GM21723 (cell line): ENCODE measurements around the gene THOC6.
"Not testable (repeated sequence)": the region's sequence is repeated elsewhere in the genome, so short reads cannot be mapped to it uniquely, and the experiment has no call there.

ENCODE experiments used
- ATAC-seq: cut with Tn5 transposase; IDR thresholded peaks from one replicate; pipeline ENCODE4 v1.9.1; 2021; ENCODE audit warnings: mild to moderate bottlenecking, moderate library complexity; ENCODE audit not compliant: unreplicated experiment

THOC6 gene

GRCh38 chr16:3052571-3053329, 28.9 kb downstream of the THOC6 start:
- not testable (repeated sequence) for ATAC-seq

DNA sequence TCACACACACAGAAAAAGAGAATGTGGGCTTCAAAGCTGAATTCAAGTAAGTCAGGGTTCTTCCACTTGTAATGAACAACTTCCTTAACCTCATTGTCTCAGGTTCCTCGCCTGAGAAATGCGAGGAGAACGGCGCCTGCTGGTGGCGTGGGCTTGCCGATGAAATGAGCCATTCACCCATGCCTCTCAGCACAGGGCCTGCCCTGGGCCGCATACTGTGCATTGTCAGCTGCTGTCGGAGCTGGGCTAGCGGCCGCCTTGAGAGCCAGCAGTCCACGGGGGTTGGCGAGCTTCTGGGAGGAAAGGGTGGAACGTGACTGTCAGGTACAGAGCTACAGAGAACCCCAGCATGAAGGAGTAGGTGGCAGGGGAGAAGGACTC, 29.5 kb downstream of the THOC6 start:
- ATAC-seq: not testable (repeated sequence)

DNA sequence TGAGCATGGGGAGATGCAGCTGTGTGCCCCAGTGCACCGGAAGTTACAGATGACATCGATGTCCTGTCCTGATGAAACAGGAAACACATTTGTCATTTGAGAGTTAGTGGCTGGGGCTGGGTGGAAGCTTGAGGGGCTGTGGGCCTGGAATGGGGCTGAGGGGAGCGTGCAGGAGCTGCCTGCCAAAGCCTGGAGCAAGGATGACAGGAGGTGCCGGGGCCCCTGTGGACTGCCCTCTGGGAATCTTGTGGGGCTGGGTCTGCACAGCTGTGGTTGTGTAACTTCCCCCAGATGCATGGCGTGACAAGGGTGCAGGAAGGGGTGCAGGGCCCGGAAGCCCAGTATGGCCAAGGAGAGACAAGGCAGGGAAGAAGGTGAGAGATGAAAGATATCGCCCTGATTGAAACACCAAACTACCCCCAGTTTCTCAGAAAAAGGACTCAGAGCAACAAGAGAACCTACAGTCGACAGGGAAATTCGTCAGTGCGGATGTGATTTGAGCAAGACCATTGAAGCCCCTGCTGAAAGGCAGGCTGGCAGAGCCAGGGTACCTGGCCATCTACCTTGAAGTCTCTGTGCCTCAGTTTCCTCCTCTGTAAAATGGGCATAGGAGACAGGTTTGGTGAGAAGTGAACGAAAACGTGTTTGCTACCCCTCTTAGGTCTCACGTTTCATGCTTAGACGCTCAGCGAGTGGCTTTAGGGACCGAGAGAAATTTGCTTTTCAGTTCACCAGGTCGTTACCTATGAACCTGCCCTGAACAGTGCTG, 31.3 kb downstream of the THOC6 start:
- ATAC-seq: no peak

DNA sequence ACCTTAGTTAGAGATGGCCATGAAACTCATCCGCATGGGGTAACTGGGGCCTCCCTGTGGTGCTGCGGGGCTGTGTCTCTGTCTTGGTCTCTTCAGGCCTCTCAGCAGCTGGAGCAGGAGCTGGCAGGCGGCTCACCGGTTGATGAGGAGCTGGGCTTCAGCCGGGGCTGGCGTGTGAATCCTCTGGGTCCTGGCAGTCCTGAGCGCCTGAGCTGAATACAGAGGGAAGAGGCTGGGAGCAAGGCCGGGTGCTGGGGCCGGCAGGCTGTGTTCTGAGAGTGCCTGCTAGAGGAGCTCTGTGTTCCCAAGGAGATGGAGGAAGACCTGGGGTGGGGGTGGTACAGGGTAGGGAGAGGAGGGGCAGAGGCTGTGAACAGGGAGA, 31.9 kb downstream of the THOC6 start:
- ATAC-seq: not testable (repeated sequence)

DNA sequence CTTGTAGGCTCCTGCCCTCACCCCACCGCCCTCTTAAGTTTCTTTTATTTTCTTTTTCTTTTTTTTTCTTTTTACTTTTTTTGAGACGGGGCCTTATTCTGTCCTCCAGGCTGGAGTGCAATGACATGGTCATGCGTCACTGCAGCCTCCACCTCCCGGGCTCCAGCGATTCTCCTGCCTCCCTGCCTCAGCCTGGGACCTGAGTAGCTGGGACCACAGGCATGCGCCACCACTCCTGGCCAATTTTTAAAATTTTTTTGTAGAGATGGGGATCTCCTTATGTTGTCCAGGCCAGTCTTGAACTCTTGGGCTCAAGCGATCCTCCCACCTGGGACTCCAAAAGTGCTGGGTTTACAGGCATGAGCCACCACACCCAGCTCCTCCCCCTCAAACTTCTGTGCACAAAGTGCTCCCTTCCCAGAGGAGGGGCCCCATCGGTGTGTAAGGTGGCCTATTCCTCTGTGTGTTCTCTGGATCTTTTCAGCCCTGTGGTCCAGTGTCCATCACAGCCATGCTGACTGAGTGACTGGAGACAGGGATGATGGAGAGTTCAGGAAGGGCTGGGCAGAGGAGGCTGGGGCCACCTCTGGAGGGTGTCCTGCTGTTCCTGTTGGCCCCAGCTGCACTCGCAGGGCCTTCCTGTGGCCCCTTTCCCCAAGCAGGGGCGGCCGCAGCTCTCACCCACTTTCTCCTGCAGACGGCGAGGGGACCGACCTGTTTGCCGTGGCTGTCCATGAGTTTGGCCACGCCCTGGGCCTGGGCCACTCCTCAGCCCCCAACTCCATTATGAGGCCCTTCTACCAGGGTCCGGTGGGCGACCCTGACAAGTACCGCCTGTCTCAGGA, 32.7 kb downstream of the THOC6 start:
- no peak for ATAC-seq

- no peak for ATAC-seq
Observed at GRCh38 chr16:3057181-3058138, 33.6 kb downstream of the THOC6 start.

GRCh38 chr16:3058139-3059030, 34.5 kb downstream of the THOC6 start:
- peak; percentile 38 for ATAC-seq

DNA sequence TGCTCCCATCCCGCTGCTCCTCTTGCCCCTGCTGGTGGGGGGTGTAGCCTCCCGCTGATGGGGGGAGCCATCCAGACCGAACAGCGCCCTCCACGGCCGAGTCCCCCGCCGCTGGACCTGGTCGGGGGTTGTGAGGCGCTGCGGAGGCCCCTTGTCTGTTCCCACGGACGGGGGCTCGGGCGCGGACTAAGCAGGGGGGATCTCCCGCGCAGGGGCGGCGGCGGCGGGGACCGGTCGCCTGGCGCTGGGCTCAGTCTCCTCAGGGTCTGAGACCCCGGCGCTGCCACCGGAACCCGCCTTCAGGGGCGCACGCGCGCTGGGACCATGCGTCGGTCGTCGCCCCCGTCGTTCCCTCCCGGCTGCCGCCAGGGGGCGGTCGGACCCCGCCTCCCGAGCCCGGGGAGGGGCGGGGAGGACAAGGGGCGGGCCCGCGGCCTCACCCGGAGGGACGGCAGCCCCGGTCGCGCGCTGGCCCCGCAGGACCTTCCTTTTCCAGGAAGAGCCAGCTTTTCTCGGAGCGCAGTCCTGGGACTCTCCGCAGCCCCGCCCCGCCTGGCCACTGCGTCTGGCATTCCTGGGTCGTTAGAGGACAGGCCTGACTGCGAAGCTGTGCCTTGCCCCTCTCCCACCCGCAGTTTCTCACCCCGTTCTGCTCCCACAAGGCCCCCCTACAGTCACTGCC, 35.3 kb downstream of the THOC6 start:
- ATAC-seq: peak; percentile 77

DNA sequence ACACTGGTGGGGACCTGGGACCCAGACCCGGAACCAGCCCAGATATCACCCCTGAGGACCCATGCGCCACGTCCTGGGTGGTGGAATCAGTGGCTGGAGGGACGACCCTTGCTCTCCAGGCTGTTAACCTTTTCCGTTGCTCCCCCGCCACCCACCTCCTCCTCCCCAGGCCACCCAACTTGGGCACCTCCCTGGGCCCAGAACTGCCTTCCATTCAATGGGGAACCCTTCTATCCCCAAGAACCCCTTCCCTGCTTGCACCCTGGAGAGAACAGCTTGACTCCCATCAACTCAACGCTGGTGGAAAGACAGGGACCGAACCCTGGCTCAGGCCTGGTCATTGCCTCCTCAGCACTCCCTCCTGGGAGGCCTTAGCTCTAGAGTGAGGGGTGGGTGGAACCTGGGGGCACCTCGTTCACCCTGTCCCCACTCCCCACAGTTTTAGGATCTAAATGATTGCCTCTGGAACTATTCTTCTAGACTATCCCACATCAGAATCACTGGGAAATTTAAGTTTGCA, 35.9 kb downstream of the THOC6 start:
- ATAC-seq: peak; percentile 6

GRCh38 chr16:3060339-3061127, 36.7 kb downstream of the THOC6 start:
- ATAC-seq: no peak

- no peak for ATAC-seq
Observed at GRCh38 chr16:3062553-3062952, 38.7 kb downstream of the THOC6 start.

DNA sequence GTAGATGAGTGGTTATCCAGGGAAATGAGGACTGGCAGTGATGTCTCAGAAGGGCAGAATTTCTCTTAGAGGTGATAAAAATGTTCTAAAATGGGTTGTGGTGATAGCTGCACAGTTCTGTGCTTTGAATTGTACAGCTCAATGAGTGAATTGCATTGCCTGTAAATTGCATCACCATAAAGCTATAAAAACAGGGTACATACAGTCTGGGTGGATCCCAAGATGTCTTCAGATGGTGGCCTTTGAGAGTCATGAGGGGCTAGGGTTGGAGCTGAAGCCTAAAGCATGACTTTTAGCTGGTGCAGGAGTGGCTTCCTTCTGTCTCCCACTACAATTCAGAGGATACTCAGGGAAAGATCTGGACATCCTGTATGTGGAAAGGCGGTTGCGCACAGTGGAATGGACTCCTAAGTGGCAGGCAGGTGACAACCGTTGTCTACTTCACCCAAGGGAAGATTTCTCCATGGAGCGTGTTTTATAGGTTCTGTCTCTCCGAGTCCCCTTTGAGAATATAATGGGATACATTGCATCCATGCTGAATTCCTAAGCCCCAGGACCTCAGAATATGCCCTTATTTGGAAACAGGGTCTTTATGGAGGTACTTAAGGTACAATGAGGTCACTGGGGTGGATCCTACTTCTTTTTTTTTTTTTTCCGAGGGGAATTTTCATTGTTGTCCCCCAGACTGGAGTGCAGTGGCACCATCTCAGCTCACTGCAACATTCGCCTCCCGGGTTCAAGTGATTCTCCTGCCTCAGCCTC, 40.0 kb downstream of the THOC6 start:
- no peak for ATAC-seq

DNA sequence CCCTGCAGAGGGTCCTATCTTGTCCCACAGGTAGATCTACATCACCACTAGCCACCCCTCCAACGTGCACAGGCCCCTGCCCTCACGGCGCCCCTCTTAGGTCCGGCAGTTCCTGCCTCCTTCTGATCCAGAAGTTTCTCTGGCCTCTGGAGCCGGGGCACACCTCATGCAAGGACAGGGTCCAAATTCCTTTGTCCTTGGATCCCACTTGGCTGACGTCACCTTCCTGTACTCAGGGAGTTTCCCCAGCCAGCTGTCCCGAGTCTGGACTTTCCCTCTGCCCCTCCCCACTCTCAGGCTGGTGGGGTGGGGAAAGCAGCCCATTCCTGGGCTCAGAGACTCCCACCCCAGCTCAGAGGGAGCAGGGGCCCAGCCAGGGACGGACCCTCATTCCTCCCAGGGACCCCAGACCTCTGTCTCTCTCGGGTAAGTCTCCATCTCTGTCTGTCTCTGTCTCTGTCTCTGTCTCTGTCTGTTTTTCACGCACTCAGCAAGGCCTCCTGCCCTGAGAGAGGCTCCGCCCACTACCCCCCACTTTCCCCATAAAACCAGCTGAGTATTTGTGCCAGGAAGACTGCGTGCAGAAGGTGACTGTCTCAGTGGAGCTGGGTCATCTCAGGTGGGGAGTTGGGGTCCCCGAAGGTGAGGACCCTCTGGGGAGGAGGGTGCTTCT, 41.4 kb downstream of the THOC6 start, which contains the start of gene IL32:
IL32 (plus strand) TSS at position 572 of the 673 bp plus-strand sequence. CDS start 172 bp downstream, outside the sequence.
- no peak for ATAC-seq

DNA sequence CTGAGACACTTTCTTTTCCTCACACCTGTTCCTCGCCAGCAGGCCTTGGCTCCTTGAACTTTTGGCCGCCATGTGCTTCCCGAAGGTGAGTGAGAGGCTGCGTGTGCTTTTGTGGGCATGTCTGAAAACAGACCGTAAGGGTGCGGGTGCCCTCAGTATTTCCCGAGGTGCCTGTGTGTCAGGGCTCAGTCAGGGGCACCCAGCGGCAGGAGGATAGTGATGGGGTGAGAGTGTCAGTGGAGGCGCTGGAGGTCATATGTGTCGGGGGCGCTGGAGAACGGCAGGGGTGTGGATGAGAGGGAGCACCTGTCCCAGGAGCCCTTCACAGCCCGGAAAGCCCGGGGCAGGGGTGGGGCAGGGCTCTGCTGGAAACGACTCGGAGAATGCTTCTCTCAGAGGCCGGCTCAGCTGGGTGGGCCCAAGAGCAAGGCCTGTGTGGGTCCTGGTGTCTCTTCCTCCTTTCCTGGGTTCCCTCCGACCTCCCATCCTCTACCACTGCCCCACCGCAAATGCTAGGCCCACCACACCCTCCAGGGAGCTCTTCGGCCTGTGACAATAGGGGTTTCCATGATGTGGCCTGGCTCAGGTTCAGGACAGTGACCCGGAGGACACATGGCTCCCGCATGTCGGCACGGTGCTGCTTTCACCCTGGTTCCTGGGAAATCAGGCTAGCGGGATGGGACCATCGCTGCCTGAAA, 42.1 kb downstream of the THOC6 start:
- no peak for ATAC-seq

DNA sequence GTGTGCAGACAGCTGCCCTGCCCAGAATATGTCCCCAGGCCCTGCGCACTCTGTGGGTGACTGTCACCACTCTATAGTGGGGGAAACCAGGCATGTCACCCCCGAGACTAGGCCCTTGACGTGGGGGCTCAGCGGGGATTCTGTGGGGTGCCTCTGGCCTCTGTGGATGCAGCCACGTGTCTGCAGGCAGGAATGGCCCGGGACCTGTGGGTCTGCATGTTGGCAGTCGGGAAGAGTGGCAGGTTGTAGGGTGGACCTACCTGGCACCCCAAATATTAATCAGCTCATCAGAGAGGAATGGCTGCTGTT, 42.6 kb downstream of the THOC6 start:
- ATAC-seq: no peak

DNA sequence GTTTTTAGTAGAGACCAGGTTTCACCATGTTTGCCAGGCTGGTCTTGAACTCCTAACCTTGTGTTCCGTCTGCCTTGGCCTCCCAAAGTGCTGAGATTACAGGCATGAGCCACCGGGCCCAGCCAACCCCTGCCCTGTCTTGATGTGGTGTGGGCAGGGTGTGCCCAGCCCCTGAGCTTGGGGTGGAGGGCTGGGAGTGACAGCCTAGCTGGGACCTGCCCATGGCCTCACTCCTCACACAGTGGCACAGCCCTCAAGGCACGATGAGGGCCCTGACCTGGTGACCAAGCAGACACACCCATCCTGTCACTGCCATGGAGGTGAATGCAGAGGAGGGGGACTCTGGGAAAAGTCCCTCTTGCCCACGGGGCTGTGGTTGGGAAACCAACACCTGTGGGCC, 44.7 kb downstream of the THOC6 start:
- ATAC-seq: no peak
